Omental fat pad (tissue), 4 donors: ENCODE measurements around the gene QTRT2. TPM values are rescaled to one million over a fixed set of nuclear protein-coding genes. Genes with fewer than 3 reads are reported as not detected.

Experiments used
- ATAC-seq: fragments of 150-250 bp; one replicate; pipeline ENCODE4 v1.9.1; 2016; ENCODE audit warnings: mild to moderate bottlenecking, moderate library complexity; ENCODE audit not compliant: low FRiP score
- DNase-seq: peaks from one replicate; pipeline ENCODE4 v3.0.0-alpha.2; 2019; ENCODE audit warnings: low spot score
- total RNA-seq, 4 donors: library from RNA; depleted of rRNA; stranded (reverse); fragments of >200 nt; gene quantifications; one replicate each; pipeline ENCODE4 v1.1.0, GENCODE V29; 2016
- TF ChIP-seq, protein P1 (sequence below), 3 donors: fragments of 450-650 bp; IDR thresholded peaks; one replicate each; pipeline ENCODE4 v1.5.1; 2016 to 2017; ENCODE audit warnings: antibody characterized with exemption in 3 of 3, mild to moderate bottlenecking in 3 of 3, moderate library complexity in 2 of 3

Gene QTRT2
- total RNA-seq, 4 donors from 2014 or later = 11.4 to 36.1 (median 15.1) TPM

DNA sequence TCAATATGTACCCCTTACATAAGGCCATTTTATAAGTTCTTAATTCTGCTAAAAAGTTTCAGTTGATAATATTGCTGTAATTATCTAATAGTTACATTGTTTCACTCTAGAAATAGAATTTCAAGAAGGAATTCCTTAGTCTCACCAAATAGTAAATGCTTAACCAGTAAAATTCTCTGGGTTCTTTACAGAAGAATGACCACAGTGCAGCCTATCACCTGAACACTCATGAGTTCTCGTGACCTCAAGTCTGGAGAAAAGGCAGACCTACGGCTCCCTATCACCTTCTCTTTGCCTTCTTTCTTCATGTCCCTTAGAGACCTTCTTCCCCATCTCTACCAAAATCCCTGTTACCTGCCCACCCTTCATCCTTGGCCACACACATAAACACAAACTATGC is 31.1 kb upstream of the QTRT2 start:
- no peak for DNase-seq
- TF ChIP-seq, protein P1, sequence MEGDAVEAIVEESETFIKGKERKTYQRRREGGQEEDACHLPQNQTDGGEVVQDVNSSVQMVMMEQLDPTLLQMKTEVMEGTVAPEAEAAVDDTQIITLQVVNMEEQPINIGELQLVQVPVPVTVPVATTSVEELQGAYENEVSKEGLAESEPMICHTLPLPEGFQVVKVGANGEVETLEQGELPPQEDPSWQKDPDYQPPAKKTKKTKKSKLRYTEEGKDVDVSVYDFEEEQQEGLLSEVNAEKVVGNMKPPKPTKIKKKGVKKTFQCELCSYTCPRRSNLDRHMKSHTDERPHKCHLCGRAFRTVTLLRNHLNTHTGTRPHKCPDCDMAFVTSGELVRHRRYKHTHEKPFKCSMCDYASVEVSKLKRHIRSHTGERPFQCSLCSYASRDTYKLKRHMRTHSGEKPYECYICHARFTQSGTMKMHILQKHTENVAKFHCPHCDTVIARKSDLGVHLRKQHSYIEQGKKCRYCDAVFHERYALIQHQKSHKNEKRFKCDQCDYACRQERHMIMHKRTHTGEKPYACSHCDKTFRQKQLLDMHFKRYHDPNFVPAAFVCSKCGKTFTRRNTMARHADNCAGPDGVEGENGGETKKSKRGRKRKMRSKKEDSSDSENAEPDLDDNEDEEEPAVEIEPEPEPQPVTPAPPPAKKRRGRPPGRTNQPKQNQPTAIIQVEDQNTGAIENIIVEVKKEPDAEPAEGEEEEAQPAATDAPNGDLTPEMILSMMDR (IDR thresholded peaks at IDR 0.05) = no peak
- no peak for ATAC-seq

- no peak for DNase-seq
- ATAC-seq = no peak
- TF ChIP-seq, protein P1 (IDR thresholded peaks at IDR 0.05) = no peak
These were observed 30.2 kb upstream of the QTRT2 start for GRCh38 chr3:114026331-114026730.

- DNase-seq (no peak), ATAC-seq (no peak)
- TF ChIP-seq, protein P1 (IDR thresholded peaks at IDR 0.05) = no peak
These were observed 22.8 kb upstream of the QTRT2 start for GRCh38 chr3:114033721-114034120.

DNA sequence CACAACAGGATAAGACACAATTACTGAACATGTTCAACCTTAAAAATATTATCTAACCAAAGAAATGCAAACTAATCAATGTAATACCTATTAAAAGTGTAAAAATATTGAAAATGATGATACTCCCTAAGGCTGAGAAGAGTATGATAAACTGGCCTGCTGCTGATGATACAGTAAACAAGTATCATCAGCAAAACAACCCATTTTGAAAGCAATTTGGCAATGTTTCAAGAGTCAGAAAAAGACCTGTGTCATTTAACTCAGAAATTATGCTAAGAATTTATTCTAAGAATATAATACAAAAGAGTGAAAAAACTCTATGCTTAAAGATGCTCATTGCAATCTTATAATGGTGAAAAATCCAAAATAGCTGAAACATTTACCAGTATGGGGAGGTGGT is 22.3 kb upstream of the QTRT2 start:
- TF ChIP-seq, protein P1 (IDR thresholded peaks at IDR 0.05) = no peak
- DNase-seq = no peak

GRCh38 chr3:114034787-114035545 is 21.6 kb upstream of the QTRT2 start:
- no peak for ATAC-seq
- DNase-seq = no peak
- TF ChIP-seq, protein P1 (IDR thresholded peaks at IDR 0.05) = no peak

More for the DNA sequence above, 22.3 kb upstream of the QTRT2 start:
- ATAC-seq = no peak

GRCh38 chr3:114035896-114036295 is 20.6 kb upstream of the QTRT2 start:
- no peak for DNase-seq
- TF ChIP-seq, protein P1 (IDR thresholded peaks at IDR 0.05) = no peak
- no peak for ATAC-seq

DNA sequence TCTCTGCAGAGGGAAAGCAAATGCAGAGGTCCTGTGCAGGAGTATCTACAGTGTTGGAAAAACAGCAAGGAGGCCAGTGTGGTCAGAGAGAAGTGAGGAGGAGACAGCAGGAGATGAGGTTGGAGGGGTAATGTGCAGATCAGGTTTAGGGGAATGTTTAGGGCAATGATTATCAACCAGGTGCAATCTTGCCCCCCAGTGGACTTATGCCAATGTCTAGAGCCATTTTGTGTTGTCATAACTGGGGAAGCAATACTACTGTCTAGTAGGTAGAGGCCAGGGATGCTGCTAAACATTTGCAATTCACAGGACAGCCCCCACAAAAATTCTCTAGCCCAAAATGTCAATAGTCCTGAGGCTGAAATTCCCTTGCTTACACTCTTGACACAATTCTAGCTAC is 13.3 kb upstream of the QTRT2 start:
- DNase-seq = no peak
- no peak for ATAC-seq
- TF ChIP-seq, protein P1 (IDR thresholded peaks at IDR 0.05) = no peak
